Glutamatergic neuron (in vitro differentiated cells): ENCODE results near the gene C6orf89. TPM values are rescaled to one million over a fixed set of nuclear protein-coding genes. Genes with fewer than 3 reads are reported as not detected.
A peak's percentile ranks its signal among the peaks of the same experiment; 100 is the strongest.

Experiments used
- DNase-seq: peaks from one replicate; pipeline ENCODE4 v3.0.0; 2022
- H3K27ac Mint-ChIP-seq: one replicate; pipeline ENCODE4 v1.8.0; 2020; ENCODE audit warnings: mild to moderate bottlenecking, mixed read lengths, inconsistent platforms; ENCODE audit not compliant: unreplicated experiment
- H3K27me3 Mint-ChIP-seq: one replicate; pipeline ENCODE4 v1.8.0; 2020; ENCODE audit warnings: mild to moderate bottlenecking, moderate library complexity, mixed read lengths, inconsistent platforms; ENCODE audit not compliant: unreplicated experiment
- H3K36me3 Mint-ChIP-seq: one replicate; pipeline ENCODE4 v1.8.0; 2020; ENCODE audit warnings: mild to moderate bottlenecking, mixed read lengths, inconsistent platforms; ENCODE audit not compliant: unreplicated experiment
- H3K4me1 Mint-ChIP-seq: one replicate; pipeline ENCODE4 v1.8.0; 2020; ENCODE audit warnings: mild to moderate bottlenecking, low read depth, mixed read lengths, inconsistent platforms; ENCODE audit not compliant: unreplicated experiment
- H3K4me3 Mint-ChIP-seq: one replicate; pipeline ENCODE4 v1.8.0; 2020; ENCODE audit warnings: mild to moderate bottlenecking, mixed read lengths, inconsistent platforms; ENCODE audit not compliant: unreplicated experiment
- H3K9me3 Mint-ChIP-seq: one replicate; pipeline ENCODE4 v1.8.0; 2020; ENCODE audit warnings: mild to moderate bottlenecking, moderate library complexity, mixed read lengths, inconsistent platforms; ENCODE audit not compliant: unreplicated experiment
- CTCF ChIP-seq: fragments of 200-600 bp; sonication (generic); IDR thresholded peaks from one replicate; pipeline ENCODE4 v1.5.0; 2021; ENCODE audit not compliant: partially characterized antibody, unreplicated experiment
- total RNA-seq: library from RNA; stranded (reverse); fragmentation: NEBNext Ultra II Directional; extraction: Animal tissue kit (Norgen Biotek cat#: 25700); gene quantifications from one replicate; pipeline ENCODE4 v1.2.1, GENCODE V29; 2021; ENCODE audit not compliant: unreplicated experiment

The C6orf89 gene
- total RNA-seq, 1 donor from 2014 or later = 57.0 TPM

- Mint-ChIP-seq H3K4me1 (peaks cover 29% of the 10 kb centered on the region), H3K36me3 (no peaks in the 10 kb centered on the region), H3K9me3 (peaks cover 4% of the 10 kb centered on the region), H3K27ac (no peak overlapping the region), H3K4me3 (no peak overlapping the region), H3K27me3 (peaks cover 2% of the 10 kb centered on the region)
- no peak for TF ChIP-seq CTCF
- DNase-seq = no peak
Measured at GRCh38 chr6:36976931-36977330, 91.2 kb downstream of the C6orf89 start.

GRCh38 chr6:36977470-36977941 is 91.8 kb downstream of the C6orf89 start:
- Mint-ChIP-seq H3K27me3 (peaks cover 2% of the 10 kb centered on the region), H3K9me3 (peaks cover 4% of the 10 kb centered on the region), H3K4me1 (peaks cover 31% of the 10 kb centered on the region), H3K36me3 (no peaks in the 10 kb centered on the region), H3K27ac (no peak overlapping the region), H3K4me3 (no peak overlapping the region)
- peak; percentile 41 for TF ChIP-seq CTCF
- DNase-seq = no peak

Other genes starting within 250 kb of the C6orf89 start
- gene CDKN1A, start 207.2 kb upstream of the C6orf89 start, total RNA-seq = 41.3 TPM
- not detected for gene RAB44, start 188.1 kb upstream of the C6orf89 start, total RNA-seq
- gene CPNE5, start 46.5 kb upstream of the C6orf89 start, total RNA-seq = 2.9 TPM
- gene PPIL1, start 11.1 kb upstream of the C6orf89 start, total RNA-seq = 28.6 TPM
- not detected for gene PI16, start 68.8 kb downstream of the C6orf89 start, total RNA-seq
- gene MTCH1, start 100.2 kb downstream of the C6orf89 start, total RNA-seq = 179 TPM
- gene FGD2, start 119.7 kb downstream of the C6orf89 start, total RNA-seq = not detected